Right hindlimb (tissue), 1 donor: ENCODE measurements around the gene EXD3.

Source experiments
- DNase-seq: peaks from one replicate; pipeline ENCODE4 v3.0.0-alpha.2; 2018

EXD3 gene

GRCh38 chr9:137447722-137448601 is 25.0 kb upstream of the EXD3 start:
- no peak for DNase-seq

GRCh38 chr9:137446851-137447471 is 24.0 kb upstream of the EXD3 start:
- no peak for DNase-seq

GRCh38 chr9:137445930-137446431 is 23.0 kb upstream of the EXD3 start:
- DNase-seq, result no peak

DNA sequence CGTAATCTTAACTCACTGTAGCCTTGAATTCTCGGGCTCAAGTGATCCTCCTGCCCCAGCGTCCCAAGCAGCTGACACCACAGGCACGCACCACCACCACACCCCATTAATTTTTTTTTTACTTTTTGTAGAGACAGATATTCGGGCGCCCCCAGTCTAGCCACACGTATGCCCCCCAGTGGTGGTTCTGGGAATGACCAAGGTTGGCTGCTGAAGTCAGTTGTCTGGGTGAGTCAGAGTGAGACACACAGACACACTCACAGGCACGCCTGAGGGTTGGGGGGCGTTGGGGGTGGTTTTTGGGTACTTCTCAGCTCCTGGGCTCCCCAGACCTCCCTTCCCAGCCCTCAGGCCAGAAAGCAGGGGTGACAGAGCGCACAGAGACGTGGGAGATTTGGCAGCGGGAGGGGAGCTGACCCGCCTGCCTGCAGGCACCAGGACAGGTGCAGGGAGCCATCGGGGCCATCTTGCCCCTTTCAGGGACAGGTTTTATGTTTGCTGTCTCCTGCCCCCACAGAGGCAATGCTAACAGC is 22.4 kb upstream of the EXD3 start:
- DNase-seq, result peak; percentile 82

- no peak for DNase-seq
Measured at GRCh38 chr9:137444106-137444790, 21.3 kb upstream of the EXD3 start.

DNA sequence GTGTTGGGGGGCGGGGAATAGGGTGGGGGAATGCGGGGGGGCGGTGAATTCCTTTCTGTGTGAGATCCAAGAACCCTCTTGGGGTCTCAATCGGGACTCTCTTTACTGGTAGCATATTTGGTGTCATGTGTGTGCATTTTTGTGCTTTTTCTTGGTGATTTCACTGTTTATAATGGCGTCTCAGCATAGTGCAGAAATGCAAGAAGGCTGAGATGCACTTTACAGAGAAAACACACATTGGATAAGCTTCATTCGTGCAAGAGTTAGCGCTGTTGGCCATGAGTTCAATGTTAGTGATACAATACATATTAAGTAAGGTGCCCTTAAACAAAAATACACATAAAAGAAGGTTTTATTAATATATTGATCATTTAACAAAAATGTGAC is 19.0 kb upstream of the EXD3 start:
- no peak for DNase-seq

GRCh38 chr9:137441289-137441934 is 18.4 kb upstream of the EXD3 start, which contains the start of gene ENTPD8:
TSS of gene ENTPD8 (minus strand) at chr9:137441357. CDS start at chr9:137438285, 3,072 bp downstream.
- peak; percentile 79 for DNase-seq

DNA sequence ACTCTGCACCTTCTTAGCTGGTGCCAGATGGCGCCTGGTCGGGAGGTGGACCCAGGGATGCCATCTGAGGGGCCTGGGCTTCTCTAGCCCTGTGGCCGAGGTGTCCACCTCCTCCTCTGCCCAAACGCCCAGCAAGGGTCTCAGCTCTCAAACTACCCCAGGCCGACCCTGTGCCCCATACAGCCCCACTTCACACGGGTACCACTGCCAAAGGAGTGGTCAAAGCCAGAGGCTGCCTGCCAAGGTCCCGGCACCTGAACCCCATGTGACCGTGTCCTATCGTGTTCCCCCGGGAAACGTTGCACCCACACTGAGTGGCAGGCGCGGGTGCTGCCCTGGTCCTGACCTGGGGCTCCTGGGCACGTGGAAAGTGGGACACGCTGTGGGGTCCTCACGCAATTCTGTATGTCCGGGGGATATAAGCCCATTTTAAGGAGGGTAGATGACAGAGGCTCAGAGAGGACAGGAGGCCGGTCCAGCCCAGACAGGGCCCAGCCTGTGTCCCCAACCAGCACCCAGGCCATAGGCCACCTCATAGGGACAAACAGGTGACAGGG is 16.3 kb upstream of the EXD3 start:
- no peak for DNase-seq

DNA sequence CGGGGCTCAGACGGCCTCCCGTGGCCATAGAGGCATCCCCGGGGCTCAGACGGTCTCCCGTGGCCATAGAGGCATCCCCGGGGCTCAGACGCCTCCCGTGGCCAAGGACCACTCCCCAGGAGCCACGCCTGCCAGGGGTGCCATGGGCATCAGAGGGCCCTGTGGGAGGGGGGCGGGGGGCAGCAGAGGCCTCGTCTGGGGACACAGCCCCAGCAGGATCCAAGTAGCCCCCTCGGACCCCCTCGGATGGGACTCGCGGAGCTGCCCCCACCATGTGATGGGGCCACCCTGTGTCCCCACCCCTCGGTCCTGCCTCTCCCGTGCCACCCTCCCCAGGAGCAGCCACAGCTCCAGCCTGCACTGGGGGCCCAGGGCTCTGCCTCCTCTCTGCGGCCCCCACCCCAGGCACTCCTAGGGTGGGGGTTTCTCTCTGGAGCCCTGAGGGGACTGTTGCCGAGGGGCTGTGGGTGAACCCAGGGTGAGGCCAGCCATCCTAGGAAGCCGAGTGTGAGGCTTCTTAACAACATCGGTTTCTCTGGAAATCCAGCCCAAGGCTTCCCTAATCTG is 15.7 kb upstream of the EXD3 start:
- no peak for DNase-seq

GRCh38 chr9:137437691-137438590 is 15.0 kb upstream of the EXD3 start:
- peak; percentile 12 for DNase-seq

DNA sequence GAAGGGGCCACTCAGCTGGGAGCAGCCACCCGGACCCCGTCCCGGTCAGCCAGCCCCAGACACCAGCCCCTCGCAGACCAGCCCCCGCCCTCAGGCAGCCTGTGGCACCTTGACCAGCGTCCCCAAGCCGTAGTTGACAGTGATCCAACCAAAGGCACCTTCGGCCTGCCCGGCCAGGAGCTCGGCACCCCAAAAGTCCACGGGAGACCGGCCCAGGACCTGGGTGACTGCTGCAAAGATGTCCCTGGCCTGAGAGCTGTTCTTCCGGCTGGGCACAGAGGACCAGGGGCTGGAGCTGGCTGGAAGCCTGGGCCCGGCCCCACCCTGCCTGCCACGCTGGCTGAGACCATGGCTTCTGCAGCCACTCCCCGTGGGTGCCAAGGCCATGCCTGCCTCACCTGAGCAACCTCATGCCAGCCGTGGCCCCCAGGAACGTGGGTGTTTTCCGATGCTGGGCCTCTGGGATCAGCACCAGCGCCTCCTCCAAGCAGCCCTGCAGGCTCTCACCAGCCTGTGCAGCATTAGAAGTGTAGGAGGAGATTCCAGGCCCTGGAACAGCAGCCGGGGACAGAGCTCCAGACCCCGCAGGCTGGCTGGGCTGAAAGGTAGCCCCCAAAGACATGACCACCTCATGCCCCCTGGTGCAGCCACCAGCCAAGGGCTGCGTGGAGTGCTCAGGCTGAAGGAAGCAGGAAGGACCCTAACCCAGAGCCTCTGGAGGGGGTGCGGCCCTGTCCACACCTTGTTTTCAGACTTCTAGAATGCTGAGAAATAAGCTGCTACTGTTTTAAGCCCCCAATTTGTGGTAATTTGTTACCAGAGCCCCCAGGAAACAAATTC is 14.0 kb upstream of the EXD3 start:
- DNase-seq, result peak; percentile 16

- DNase-seq, result peak; percentile 24
Measured at GRCh38 chr9:137435980-137436760, 13.2 kb upstream of the EXD3 start.

DNA sequence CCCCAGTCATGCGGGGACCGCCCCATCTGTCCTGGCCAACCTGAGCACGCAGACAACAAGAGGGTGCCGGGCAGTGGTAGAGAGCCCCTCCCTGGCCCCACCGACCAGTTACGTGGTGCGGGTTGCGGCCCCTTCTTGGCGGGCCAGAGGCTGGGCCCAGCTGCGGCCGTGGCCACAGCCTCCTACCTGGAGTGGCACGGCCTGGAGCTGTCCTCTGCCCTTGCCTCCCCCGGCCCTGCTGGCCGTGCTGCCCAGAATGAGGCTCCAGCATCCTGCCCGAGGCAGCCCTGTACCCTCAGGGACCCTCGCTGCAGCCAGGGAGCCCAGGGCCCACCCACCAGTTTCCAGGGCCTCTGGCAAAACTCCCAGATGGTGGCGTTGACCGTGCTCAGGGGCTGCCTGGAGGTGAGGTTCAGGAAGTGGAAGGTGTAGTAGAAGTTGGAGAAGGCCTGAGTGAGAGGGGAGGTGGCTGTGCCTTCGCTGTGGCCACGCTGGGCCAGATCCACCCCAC is 12.5 kb upstream of the EXD3 start:
- peak; percentile 23 for DNase-seq

DNA sequence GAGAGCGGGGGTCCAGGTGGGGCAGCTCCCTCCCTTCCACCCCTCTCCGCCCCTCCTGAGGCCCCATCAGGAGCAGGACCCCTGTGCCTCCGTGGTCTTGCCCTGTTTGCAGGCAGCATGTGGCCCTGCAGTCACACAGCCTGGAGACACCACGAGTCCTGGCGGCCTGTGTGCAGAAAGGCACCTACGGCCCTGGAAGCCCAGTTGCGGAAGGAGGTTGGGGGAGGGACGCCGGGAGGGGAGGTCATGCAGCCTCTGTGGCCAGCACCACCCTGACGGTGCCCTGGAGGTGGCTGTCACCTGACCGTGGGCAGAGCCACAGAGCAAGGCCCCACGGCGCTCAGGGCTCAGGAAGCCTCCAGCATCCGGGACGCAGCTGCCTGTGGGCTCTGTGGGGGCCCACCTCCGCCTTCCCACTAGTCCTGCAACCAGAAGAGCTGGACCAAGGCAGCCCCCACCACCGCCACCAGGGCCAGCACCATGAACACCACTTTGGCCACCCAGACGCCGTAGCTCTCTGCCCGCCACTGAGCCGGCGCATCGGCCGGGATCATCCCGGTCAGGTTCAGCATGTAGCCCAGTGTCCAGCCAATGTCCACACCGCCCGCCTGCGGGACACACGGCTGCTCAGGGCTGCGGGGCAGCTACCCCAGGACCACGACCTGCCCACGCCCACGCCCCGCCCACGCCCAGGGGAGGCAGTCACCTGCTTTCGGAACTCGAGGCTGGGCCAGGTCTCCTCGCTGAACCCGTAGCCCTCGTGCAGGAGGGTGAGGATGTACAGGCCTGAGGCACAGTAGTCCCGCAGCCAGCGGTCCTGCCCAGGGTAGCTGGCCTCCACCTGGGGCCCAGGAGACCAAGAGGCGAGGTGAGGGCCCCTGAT is 11.8 kb upstream of the EXD3 start:
- peak; percentile 16 for DNase-seq

- peak; percentile 8 for DNase-seq
Measured at GRCh38 chr9:137433916-137434431, 11.0 kb upstream of the EXD3 start.

GRCh38 chr9:137433349-137433915 is 10.5 kb upstream of the EXD3 start:
- DNase-seq, result peak; percentile 13
